WTC11 (cell line): ENCODE data around the gene FCN2. TPM values are rescaled to one million over a fixed set of nuclear protein-coding genes. Genes with fewer than 3 reads are reported as not detected.

ENCODE experiments used
- ATAC-seq: fragments of 200-7000 bp; cut with Tn5 transposase; 2 replicates; pipeline ENCODE4 v1.10.0; 2021; ENCODE audit warnings: mild to moderate bottlenecking, moderate library complexity
- CTCF ChIA-PET: fragments of 300-600 bp; sonication (Branson Sonifier 250); formaldehyde crosslinking; loops from one replicate; lab custom pipeline; 2021; ENCODE audit warnings: antibody characterized with exemption; lab: Charles Lee
- POLR2A ChIA-PET: fragments of 350-600 bp; sonication (Branson Sonifier 250); formaldehyde crosslinking; loops from one replicate; lab custom pipeline; 2021; ENCODE audit warnings: antibody characterized with exemption; lab: Charles Lee
- DNase-seq: peaks from one replicate; pipeline ENCODE4 v3.0.0; 2021; ENCODE audit warnings: low spot score
- H3K27ac Mint-ChIP-seq: 2 replicates; pipeline ENCODE4 v1.8.0; 2021; ENCODE audit warnings: mixed read lengths
- H3K27me3 Mint-ChIP-seq: 2 replicates; pipeline ENCODE4 v1.8.0; 2021; ENCODE audit warnings: low read depth, mild to moderate bottlenecking, moderate library complexity, mixed read lengths
- H3K36me3 Mint-ChIP-seq: 2 replicates; pipeline ENCODE4 v1.8.0; 2021; ENCODE audit warnings: mixed read lengths
- H3K4me1 Mint-ChIP-seq: 2 replicates; pipeline ENCODE4 v1.8.0; 2022; ENCODE audit warnings: mixed read lengths
- H3K4me3 Mint-ChIP-seq: 2 replicates; pipeline ENCODE4 v1.8.0; 2021; ENCODE audit warnings: mild to moderate bottlenecking, moderate library complexity, mixed read lengths
- H3K9me3 Mint-ChIP-seq: 2 replicates; pipeline ENCODE4 v1.8.0; 2021; ENCODE audit warnings: mixed read lengths
- ESRRA ChIP-seq: sonication (generic); formaldehyde crosslinking; IDR thresholded peaks from 2 replicates; pipeline ENCODE4 v1.8.1; 2022; ENCODE audit warnings: mild to moderate bottlenecking, missing genetic modification reagents, borderline replicate concordance
- ETV6 ChIP-seq: sonication (generic); formaldehyde crosslinking; IDR thresholded peaks from 2 replicates; pipeline ENCODE4 v1.8.1; 2022; ENCODE audit warnings: mild to moderate bottlenecking, missing genetic modification reagents
- FOXJ3 ChIP-seq: sonication (generic); formaldehyde crosslinking; IDR thresholded peaks from 2 replicates; pipeline ENCODE4 v1.9.0; 2021; ENCODE audit warnings: missing genetic modification reagents, mild to moderate bottlenecking, borderline replicate concordance
- GTF2I ChIP-seq: fragments of 250-450 bp; sonication (Bioruptor Pico); conservative IDR thresholded peaks from 2 replicates; pipeline ENCODE4 v1.4.0; 2021; ENCODE audit warnings: mild to moderate bottlenecking
- IRF2 ChIP-seq: sonication (generic); formaldehyde crosslinking; IDR thresholded peaks from 2 replicates; pipeline ENCODE4 v1.8.0; 2022; ENCODE audit warnings: low read depth, missing genetic modification reagents, borderline replicate concordance
- MXD4 ChIP-seq: fragments of 250-450 bp; sonication (Bioruptor Pico); IDR thresholded peaks from 2 replicates; pipeline ENCODE4 v1.8.0; 2021; ENCODE audit warnings: mild to moderate bottlenecking, moderate library complexity, borderline replicate concordance
- TEAD1 ChIP-seq: sonication (generic); formaldehyde crosslinking; IDR thresholded peaks from 2 replicates; pipeline ENCODE4 v1.8.0; 2022; ENCODE audit warnings: mild to moderate bottlenecking, missing genetic modification reagents
- ZNF263 ChIP-seq: sonication (generic); formaldehyde crosslinking; IDR thresholded peaks from 2 replicates; pipeline ENCODE4 v1.8.1; 2022; ENCODE audit warnings: low read depth, mild to moderate bottlenecking, moderate library complexity, missing genetic modification reagents
- ZNF416 ChIP-seq: fragments of 250-450 bp; sonication (Bioruptor Pico); IDR thresholded peaks from 2 replicates; pipeline ENCODE4 v1.9.0; 2021; ENCODE audit warnings: mild to moderate bottlenecking, inconsistent platforms
- total RNA-seq: library from RNA; stranded (reverse); gene quantifications from 3 replicates; pipeline ENCODE4 v1.2.3, GENCODE V29; 2021
- TF ChIP-seq, protein P1 (sequence below): sonication (generic); formaldehyde crosslinking; IDR thresholded peaks from 2 replicates; pipeline ENCODE4 v1.8.0; 2023; ENCODE audit warnings: missing genetic modification reagents, mild to moderate bottlenecking, borderline replicate concordance
- TF ChIP-seq, protein P2 (sequence below): fragments of 250-450 bp; sonication (Bioruptor Pico); IDR thresholded peaks from 2 replicates; pipeline ENCODE4 v1.8.0; 2021; ENCODE audit warnings: mild to moderate bottlenecking
- TF ChIP-seq, protein P3 (sequence below): fragments of 250-450 bp; sonication (Bioruptor Pico); IDR thresholded peaks from 2 replicates; pipeline ENCODE4 v2.1.2; 2022; ENCODE audit warnings: mild to moderate bottlenecking, moderate library complexity
- TF ChIP-seq, protein P4 (sequence below): sonication (generic); formaldehyde crosslinking; IDR thresholded peaks from 2 replicates; pipeline ENCODE4 v1.8.1; 2022; ENCODE audit warnings: low read depth, missing genetic modification reagents, borderline replicate concordance
- TF ChIP-seq, protein P5 (sequence below): sonication (generic); formaldehyde crosslinking; IDR thresholded peaks from 2 replicates; pipeline ENCODE4 v1.8.0; 2022; ENCODE audit warnings: mild to moderate bottlenecking, missing genetic modification reagents
- TF ChIP-seq, protein P6 (sequence below): sonication (generic); formaldehyde crosslinking; IDR thresholded peaks from 2 replicates; pipeline ENCODE4 v1.8.1; 2022; ENCODE audit warnings: mild to moderate bottlenecking, moderate library complexity, missing genetic modification reagents
- TF ChIP-seq, protein P7 (sequence below): fragments of 250-450 bp; sonication (Bioruptor Pico); IDR thresholded peaks from 2 replicates; pipeline ENCODE4 v1.9.0; 2021; ENCODE audit warnings: mild to moderate bottlenecking, borderline replicate concordance
- TF ChIP-seq, protein P8 (sequence below): sonication (generic); formaldehyde crosslinking; IDR thresholded peaks from 2 replicates; pipeline ENCODE4 v1.8.1; 2023; ENCODE audit warnings: mild to moderate bottlenecking, moderate library complexity, missing genetic modification reagents
- TF ChIP-seq, protein P9 (sequence below): sonication (generic); formaldehyde crosslinking; IDR thresholded peaks from 2 replicates; pipeline ENCODE4 v1.8.1; 2023; ENCODE audit warnings: mild to moderate bottlenecking, missing genetic modification reagents

FCN2 gene
- total RNA-seq, 1 experiment from 2014 or later: not detected

DNA sequence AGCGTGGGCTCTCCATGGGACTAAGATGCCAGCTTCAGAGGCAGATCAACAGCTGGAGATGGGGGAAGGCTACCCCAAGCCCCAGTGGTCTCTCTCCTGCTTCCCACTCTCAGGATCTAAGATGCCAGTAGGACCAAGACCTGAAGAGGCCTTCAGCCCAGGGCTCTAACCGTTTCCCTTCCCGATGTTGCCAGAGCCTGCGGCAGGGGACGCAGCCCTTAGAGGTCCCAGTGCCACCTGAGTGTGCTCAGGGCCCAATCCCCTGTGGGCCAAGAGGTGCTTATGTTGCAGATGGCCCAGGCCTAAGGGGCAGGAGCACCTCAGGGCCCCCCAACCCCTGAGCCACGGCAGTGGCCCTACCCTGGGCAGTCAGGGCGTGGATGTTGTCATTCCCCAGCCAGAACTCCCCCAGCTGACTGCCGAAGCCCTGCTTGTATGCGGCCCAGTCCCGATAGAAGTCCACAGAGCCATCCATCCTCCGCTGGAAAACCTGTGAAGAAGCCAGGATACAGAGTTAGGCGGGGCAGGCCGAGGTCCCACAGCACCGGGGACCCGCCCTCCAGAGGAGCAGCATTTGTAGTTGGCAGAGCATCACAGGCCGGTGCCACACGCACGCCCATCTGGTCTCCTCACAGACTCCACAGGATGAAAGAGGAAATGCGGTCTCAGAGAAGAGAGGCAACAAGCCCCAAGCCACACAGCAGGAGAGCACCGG, 31.7 kb downstream of the FCN2 start:
- no peak for DNase-seq
- ChIA-PET CTCF (no interaction called here), POLR2A (no interaction called here)
- no peak overlapping the region for H3K27ac Mint-ChIP-seq
- no peak overlapping the region for H3K4me3 Mint-ChIP-seq
- no peaks in the 10 kb centered on the region for H3K4me1 Mint-ChIP-seq
- H3K36me3 Mint-ChIP-seq: no peaks in the 10 kb centered on the region
- H3K27me3 Mint-ChIP-seq: no peaks in the 10 kb centered on the region
- ATAC-seq: no peak
- no peaks in the 10 kb centered on the region for H3K9me3 Mint-ChIP-seq
- TF ChIP-seq, protein P1, sequence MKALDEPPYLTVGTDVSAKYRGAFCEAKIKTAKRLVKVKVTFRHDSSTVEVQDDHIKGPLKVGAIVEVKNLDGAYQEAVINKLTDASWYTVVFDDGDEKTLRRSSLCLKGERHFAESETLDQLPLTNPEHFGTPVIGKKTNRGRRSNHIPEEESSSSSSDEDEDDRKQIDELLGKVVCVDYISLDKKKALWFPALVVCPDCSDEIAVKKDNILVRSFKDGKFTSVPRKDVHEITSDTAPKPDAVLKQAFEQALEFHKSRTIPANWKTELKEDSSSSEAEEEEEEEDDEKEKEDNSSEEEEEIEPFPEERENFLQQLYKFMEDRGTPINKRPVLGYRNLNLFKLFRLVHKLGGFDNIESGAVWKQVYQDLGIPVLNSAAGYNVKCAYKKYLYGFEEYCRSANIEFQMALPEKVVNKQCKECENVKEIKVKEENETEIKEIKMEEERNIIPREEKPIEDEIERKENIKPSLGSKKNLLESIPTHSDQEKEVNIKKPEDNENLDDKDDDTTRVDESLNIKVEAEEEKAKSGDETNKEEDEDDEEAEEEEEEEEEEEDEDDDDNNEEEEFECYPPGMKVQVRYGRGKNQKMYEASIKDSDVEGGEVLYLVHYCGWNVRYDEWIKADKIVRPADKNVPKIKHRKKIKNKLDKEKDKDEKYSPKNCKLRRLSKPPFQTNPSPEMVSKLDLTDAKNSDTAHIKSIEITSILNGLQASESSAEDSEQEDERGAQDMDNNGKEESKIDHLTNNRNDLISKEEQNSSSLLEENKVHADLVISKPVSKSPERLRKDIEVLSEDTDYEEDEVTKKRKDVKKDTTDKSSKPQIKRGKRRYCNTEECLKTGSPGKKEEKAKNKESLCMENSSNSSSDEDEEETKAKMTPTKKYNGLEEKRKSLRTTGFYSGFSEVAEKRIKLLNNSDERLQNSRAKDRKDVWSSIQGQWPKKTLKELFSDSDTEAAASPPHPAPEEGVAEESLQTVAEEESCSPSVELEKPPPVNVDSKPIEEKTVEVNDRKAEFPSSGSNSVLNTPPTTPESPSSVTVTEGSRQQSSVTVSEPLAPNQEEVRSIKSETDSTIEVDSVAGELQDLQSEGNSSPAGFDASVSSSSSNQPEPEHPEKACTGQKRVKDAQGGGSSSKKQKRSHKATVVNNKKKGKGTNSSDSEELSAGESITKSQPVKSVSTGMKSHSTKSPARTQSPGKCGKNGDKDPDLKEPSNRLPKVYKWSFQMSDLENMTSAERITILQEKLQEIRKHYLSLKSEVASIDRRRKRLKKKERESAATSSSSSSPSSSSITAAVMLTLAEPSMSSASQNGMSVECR: no peak
- TF ChIP-seq ZNF263 (no peak), ETV6 (no peak), GTF2I (no peak), ESRRA (CRISPR knock-in tag) (no peak), MXD4 (CRISPR knock-in tag) (no peak), FOXJ3 (CRISPR knock-in tag) (no peak), ZNF416 (CRISPR knock-in tag) (no peak), TEAD1 (no peak), IRF2 (CRISPR knock-in tag) (no peak)
- TF ChIP-seq, protein P2, sequence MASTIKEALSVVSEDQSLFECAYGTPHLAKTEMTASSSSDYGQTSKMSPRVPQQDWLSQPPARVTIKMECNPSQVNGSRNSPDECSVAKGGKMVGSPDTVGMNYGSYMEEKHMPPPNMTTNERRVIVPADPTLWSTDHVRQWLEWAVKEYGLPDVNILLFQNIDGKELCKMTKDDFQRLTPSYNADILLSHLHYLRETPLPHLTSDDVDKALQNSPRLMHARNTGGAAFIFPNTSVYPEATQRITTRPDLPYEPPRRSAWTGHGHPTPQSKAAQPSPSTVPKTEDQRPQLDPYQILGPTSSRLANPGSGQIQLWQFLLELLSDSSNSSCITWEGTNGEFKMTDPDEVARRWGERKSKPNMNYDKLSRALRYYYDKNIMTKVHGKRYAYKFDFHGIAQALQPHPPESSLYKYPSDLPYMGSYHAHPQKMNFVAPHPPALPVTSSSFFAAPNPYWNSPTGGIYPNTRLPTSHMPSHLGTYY: no peak
- TF ChIP-seq, protein P3, sequence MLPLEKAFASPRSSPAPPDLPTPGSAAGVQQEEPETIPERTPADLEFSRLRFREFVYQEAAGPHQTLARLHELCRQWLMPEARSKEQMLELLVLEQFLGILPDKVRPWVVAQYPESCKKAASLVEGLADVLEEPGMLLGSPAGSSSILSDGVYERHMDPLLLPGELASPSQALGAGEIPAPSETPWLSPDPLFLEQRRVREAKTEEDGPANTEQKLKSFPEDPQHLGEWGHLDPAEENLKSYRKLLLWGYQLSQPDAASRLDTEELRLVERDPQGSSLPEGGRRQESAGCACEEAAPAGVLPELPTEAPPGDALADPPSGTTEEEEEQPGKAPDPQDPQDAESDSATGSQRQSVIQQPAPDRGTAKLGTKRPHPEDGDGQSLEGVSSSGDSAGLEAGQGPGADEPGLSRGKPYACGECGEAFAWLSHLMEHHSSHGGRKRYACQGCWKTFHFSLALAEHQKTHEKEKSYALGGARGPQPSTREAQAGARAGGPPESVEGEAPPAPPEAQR (CRISPR knock-in tag): no peak
- TF ChIP-seq, protein P4, sequence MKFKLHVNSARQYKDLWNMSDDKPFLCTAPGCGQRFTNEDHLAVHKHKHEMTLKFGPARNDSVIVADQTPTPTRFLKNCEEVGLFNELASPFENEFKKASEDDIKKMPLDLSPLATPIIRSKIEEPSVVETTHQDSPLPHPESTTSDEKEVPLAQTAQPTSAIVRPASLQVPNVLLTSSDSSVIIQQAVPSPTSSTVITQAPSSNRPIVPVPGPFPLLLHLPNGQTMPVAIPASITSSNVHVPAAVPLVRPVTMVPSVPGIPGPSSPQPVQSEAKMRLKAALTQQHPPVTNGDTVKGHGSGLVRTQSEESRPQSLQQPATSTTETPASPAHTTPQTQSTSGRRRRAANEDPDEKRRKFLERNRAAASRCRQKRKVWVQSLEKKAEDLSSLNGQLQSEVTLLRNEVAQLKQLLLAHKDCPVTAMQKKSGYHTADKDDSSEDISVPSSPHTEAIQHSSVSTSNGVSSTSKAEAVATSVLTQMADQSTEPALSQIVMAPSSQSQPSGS (CRISPR knock-in tag): no peak
- TF ChIP-seq, protein P5, sequence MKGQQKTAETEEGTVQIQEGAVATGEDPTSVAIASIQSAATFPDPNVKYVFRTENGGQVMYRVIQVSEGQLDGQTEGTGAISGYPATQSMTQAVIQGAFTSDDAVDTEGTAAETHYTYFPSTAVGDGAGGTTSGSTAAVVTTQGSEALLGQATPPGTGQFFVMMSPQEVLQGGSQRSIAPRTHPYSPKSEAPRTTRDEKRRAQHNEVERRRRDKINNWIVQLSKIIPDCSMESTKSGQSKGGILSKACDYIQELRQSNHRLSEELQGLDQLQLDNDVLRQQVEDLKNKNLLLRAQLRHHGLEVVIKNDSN (CRISPR knock-in tag): no peak
- TF ChIP-seq, protein P6, sequence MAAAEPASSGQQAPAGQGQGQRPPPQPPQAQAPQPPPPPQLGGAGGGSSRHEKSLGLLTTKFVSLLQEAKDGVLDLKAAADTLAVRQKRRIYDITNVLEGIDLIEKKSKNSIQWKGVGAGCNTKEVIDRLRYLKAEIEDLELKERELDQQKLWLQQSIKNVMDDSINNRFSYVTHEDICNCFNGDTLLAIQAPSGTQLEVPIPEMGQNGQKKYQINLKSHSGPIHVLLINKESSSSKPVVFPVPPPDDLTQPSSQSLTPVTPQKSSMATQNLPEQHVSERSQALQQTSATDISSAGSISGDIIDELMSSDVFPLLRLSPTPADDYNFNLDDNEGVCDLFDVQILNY (CRISPR knock-in tag): no peak
- TF ChIP-seq, protein P7, sequence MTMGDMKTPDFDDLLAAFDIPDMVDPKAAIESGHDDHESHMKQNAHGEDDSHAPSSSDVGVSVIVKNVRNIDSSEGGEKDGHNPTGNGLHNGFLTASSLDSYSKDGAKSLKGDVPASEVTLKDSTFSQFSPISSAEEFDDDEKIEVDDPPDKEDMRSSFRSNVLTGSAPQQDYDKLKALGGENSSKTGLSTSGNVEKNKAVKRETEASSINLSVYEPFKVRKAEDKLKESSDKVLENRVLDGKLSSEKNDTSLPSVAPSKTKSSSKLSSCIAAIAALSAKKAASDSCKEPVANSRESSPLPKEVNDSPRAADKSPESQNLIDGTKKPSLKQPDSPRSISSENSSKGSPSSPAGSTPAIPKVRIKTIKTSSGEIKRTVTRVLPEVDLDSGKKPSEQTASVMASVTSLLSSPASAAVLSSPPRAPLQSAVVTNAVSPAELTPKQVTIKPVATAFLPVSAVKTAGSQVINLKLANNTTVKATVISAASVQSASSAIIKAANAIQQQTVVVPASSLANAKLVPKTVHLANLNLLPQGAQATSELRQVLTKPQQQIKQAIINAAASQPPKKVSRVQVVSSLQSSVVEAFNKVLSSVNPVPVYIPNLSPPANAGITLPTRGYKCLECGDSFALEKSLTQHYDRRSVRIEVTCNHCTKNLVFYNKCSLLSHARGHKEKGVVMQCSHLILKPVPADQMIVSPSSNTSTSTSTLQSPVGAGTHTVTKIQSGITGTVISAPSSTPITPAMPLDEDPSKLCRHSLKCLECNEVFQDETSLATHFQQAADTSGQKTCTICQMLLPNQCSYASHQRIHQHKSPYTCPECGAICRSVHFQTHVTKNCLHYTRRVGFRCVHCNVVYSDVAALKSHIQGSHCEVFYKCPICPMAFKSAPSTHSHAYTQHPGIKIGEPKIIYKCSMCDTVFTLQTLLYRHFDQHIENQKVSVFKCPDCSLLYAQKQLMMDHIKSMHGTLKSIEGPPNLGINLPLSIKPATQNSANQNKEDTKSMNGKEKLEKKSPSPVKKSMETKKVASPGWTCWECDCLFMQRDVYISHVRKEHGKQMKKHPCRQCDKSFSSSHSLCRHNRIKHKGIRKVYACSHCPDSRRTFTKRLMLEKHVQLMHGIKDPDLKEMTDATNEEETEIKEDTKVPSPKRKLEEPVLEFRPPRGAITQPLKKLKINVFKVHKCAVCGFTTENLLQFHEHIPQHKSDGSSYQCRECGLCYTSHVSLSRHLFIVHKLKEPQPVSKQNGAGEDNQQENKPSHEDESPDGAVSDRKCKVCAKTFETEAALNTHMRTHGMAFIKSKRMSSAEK (CRISPR knock-in tag): no peak
- TF ChIP-seq, protein P8, sequence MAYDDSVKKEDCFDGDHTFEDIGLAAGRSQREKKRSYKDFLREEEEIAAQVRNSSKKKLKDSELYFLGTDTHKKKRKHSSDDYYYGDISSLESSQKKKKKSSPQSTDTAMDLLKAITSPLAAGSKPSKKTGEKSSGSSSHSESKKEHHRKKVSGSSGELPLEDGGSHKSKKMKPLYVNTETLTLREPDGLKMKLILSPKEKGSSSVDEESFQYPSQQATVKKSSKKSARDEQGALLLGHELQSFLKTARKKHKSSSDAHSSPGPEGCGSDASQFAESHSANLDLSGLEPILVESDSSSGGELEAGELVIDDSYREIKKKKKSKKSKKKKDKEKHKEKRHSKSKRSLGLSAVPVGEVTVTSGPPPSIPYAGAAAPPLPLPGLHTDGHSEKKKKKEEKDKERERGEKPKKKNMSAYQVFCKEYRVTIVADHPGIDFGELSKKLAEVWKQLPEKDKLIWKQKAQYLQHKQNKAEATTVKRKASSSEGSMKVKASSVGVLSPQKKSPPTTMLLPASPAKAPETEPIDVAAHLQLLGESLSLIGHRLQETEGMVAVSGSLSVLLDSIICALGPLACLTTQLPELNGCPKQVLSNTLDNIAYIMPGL (CRISPR knock-in tag): no peak
- TF ChIP-seq, protein P9, sequence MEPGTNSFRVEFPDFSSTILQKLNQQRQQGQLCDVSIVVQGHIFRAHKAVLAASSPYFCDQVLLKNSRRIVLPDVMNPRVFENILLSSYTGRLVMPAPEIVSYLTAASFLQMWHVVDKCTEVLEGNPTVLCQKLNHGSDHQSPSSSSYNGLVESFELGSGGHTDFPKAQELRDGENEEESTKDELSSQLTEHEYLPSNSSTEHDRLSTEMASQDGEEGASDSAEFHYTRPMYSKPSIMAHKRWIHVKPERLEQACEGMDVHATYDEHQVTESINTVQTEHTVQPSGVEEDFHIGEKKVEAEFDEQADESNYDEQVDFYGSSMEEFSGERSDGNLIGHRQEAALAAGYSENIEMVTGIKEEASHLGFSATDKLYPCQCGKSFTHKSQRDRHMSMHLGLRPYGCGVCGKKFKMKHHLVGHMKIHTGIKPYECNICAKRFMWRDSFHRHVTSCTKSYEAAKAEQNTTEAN (CRISPR knock-in tag): no peak
